Activated CD4-positive, CD25-positive, alpha-beta regulatory T cell (primary cell): ENCODE data around the gene ANTXR2.
"Not testable (repeated sequence)": the region's sequence is repeated elsewhere in the genome, so short reads cannot be mapped to it uniquely, and the experiment has no call there.

Source experiments
- DNase-seq, 4 experiments: peaks; one replicate each; lab custom pipeline; 2025; lab: John Stamatoyannopoulos, UW

ANTXR2 gene

GRCh38 chr4:80072744-80073472 lies at the start of gene ANTXR2:
Gene ANTXR2, minus strand, starts transcription at chr4:80073229. Its CDS starts 669 bp downstream, at chr4:80072560.
- DNase-seq, result peak; percentile 7 to 50 (median 26)

GRCh38 chr4:80121815-80122214 lies 48.8 kb upstream of the ANTXR2 start:
- not testable (repeated sequence) for DNase-seq

GRCh38 chr4:80119620-80120019 lies 46.6 kb upstream of the ANTXR2 start:
- DNase-seq, result not testable (repeated sequence)

GRCh38 chr4:80116516-80116915 lies 43.5 kb upstream of the ANTXR2 start:
- no peak for DNase-seq

GRCh38 chr4:80115368-80116181 lies 42.5 kb upstream of the ANTXR2 start:
- no peak for DNase-seq

- DNase-seq, result no peak
Measured at GRCh38 chr4:80114732-80115265, 41.8 kb upstream of the ANTXR2 start.

GRCh38 chr4:80113615-80114014 lies 40.6 kb upstream of the ANTXR2 start:
- no peak for DNase-seq

- DNase-seq, result no peak
Measured at GRCh38 chr4:80112236-80112635, 39.2 kb upstream of the ANTXR2 start.

GRCh38 chr4:80111276-80111675 lies 38.2 kb upstream of the ANTXR2 start:
- DNase-seq, result no peak

- no peak for DNase-seq
Measured at GRCh38 chr4:80107374-80107773, 34.3 kb upstream of the ANTXR2 start.

GRCh38 chr4:80104927-80105326 lies 31.9 kb upstream of the ANTXR2 start:
- no peak for DNase-seq

GRCh38 chr4:80103629-80104028 lies 30.6 kb upstream of the ANTXR2 start:
- DNase-seq, result no peak

GRCh38 chr4:80101792-80102116 lies 28.7 kb upstream of the ANTXR2 start:
- DNase-seq, result no peak

- DNase-seq, result no peak
Measured at GRCh38 chr4:80101071-80101791, 28.2 kb upstream of the ANTXR2 start.

- no peak for DNase-seq
Measured at GRCh38 chr4:80099671-80100070, 26.6 kb upstream of the ANTXR2 start.

GRCh38 chr4:80098635-80099034 lies 25.6 kb upstream of the ANTXR2 start:
- DNase-seq, result no peak

- no peak for DNase-seq
Measured at GRCh38 chr4:80097400-80098177, 24.6 kb upstream of the ANTXR2 start.

GRCh38 chr4:80096175-80096850 lies 23.3 kb upstream of the ANTXR2 start:
- DNase-seq, result no peak

GRCh38 chr4:80094191-80094590 lies 21.2 kb upstream of the ANTXR2 start:
- no peak for DNase-seq

GRCh38 chr4:80093563-80093962 lies 20.5 kb upstream of the ANTXR2 start:
- DNase-seq, result no peak

- DNase-seq, result no peak
Measured at GRCh38 chr4:80092847-80093246, 19.8 kb upstream of the ANTXR2 start.
